NCI-H748 (cell line): ENCODE measurements around the gene RAD9A.
A peak's percentile ranks its signal among the peaks of the same experiment; 100 is the strongest.

Experiments
- DNase-seq: peaks from one replicate; lab custom pipeline; 2025; ENCODE audit not compliant: unreplicated experiment; lab: John Stamatoyannopoulos, UW

RAD9A gene

GRCh38 chr11:67438158-67438902, 46.5 kb downstream of the RAD9A start:
- DNase-seq = no peak

GRCh38 chr11:67439321-67440228, 47.8 kb downstream of the RAD9A start:
- no peak for DNase-seq

DNA sequence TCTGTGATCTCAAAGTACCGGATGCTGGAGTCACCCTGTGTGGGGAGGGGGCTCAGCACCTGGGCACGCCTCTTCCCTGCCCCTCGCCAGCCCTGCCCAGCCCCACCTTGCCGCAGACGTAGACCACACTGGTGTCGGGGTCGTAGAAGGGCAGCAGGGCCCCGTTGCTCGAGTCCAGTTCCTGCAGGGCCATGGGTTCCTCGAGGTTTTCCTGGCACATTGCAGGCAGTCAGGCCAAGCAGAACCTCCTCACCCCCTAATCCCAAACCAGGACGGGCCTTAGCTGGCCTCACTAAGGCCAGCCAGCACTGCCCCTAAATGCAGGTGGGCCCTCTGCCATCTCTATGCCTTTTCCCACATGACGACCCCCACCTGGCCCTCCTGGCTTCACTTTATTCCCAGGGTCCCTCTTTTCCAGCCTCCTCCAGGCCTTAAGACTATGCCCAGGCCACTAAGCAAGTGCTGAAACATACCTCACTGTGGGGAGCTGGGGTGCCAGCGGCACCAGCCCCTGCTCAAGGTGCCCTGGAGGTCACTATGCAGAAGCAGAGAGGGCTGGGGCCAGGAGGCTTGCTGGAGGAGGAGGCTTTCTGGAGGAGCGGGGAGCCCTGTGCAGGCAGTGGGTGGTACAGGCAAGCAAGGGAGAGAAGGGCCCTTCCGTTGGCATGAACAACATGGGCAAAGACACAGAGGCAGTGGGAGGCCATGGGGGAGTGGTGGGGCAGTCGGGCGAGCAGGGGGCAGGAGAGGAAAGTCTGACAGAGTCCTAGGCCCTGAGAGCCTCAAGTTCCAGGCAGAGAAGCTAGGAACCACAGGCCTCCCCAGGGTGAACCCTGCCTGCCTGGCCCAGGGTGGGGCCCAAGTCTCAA, 48.7 kb downstream of the RAD9A start:
- no peak for DNase-seq

GRCh38 chr11:67441098-67441563, 49.3 kb downstream of the RAD9A start:
- no peak for DNase-seq

DNA sequence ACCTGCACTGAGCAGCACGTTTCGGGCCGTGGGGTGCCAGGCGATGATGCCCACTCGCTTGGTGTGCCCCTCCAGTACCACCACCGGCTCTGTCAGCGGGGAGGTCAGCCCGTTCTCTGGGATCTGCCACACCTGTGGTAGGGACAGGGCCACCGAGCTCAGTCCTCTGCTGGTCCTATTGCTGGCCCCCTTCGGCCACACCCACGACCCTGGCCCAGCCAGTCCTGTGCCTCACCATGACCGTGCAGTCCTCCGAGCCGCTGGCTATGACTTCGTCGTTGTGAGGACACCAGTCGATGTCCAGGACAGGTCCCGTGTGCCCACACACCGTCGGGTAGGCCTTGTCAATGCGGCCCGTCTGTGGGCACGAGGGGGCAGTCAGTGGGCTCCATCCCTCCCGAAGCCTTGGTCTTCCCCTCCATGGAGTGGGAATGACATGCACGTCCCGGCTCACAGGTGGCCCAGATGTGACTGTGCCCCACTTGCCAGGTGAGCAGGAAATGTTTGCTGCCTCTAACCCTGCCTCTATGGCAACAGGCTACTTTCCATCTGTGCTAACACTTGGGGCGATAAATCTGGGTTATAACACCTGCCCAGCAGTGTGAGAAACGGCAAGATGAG, 50.1 kb downstream of the RAD9A start:
- DNase-seq = no peak

- peak; percentile 16 for DNase-seq
Measured at GRCh38 chr11:67442504-67443404, 51.0 kb downstream of the RAD9A start.

- DNase-seq = no peak
Measured at GRCh38 chr11:67445515-67445914, 53.7 kb downstream of the RAD9A start.
